Spleen (tissue), 11 donors: ENCODE results near the gene ATG10. TPM values are rescaled to one million over a fixed set of nuclear protein-coding genes. Genes with fewer than 3 reads are reported as not detected.

Experiments used
- DNase-seq: peaks from one replicate; pipeline ENCODE4 v3.0.0-alpha.2; 2020
- H3K27ac ChIP-seq, 8 donors: fragments of 200-600 bp; sonication (generic) in 7 of 8; 1 replicate in 4 of 8; 2 replicates in 4 of 8; pipeline versions ENCODE4 v1.5.0 to v1.8.0; 2016 to 2021; ENCODE audit warnings: inconsistent platforms in 4 of 8, mild to moderate bottlenecking in 4 of 8, moderate library complexity in 1 of 8
- H3K27me3 ChIP-seq, 7 donors: fragments of 200-600 bp; sonication (generic) in 6 of 7; replicated peaks in 1 of 7; 1 replicate in 4 of 7; 2 replicates in 3 of 7; pipeline versions ENCODE4 v1.5.0 to v1.8.0; 2016 to 2021; ENCODE audit warnings: inconsistent platforms in 3 of 7, mild to moderate bottlenecking in 1 of 7
- H3K36me3 ChIP-seq, 6 donors: fragments of 200-600 bp; sonication (generic) in 5 of 6; 1 replicate in 4 of 6; 2 replicates in 2 of 6; pipeline versions ENCODE4 v1.5.0 to v1.8.0; 2016 to 2021; ENCODE audit warnings: inconsistent platforms in 2 of 6
- H3K4me1 ChIP-seq, 6 donors: fragments of 200-600 bp; sonication (generic) in 5 of 6; 1 replicate in 3 of 6; 2 replicates in 3 of 6; pipeline versions ENCODE4 v1.5.0 to v1.8.0; 2016 to 2021; ENCODE audit warnings: inconsistent platforms in 3 of 6
- H3K4me3 ChIP-seq, 8 donors: fragments of 200-600 bp; sonication (generic) in 7 of 8; 1 replicate in 4 of 8; 2 replicates in 4 of 8; pipeline versions ENCODE4 v1.5.0 to v1.8.0; 2016 to 2021; ENCODE audit warnings: inconsistent platforms in 4 of 8, mild to moderate bottlenecking in 4 of 8, moderate library complexity in 2 of 8
- H3K9me3 ChIP-seq, 8 donors: fragments of 200-600 bp; sonication (generic) in 7 of 8; 1 replicate in 4 of 8; 2 replicates in 4 of 8; pipeline versions ENCODE4 v1.5.0 to v1.8.0; 2016 to 2021; ENCODE audit warnings: inconsistent platforms in 4 of 8
- POLR2A ChIP-seq, 3 donors: fragments of 450-650 bp; IDR thresholded peaks; one replicate each; pipeline ENCODE4 v1.5.1; 2017; ENCODE audit warnings: antibody characterized with exemption in 3 of 3, mild to moderate bottlenecking in 1 of 3
- POLR2AphosphoS5 ChIP-seq, 3 donors: sonication (generic); formaldehyde crosslinking; IDR thresholded peaks; one replicate each; pipeline ENCODE4 v1.5.1; 2017; ENCODE audit warnings: antibody characterized with exemption in 3 of 3
- WGBS, 5 donors: extraction: QIAGEN DNeasy Blood & Tissue Kit in 3 of 5; methylation state at CpG; one replicate each; pipeline versions ENCODE4 v1.1.5 to v1.1.7; 2013 to 2018; 5-methylcytosine and 5-hydroxymethylcytosine counted together
- intact Hi-C: fragments of 100-400 bp; cut with DNase I; formaldehyde crosslinking; loops from one replicate; pipeline ENCODE4 v1.15.0; 2023; ENCODE audit warnings: low total_unique reads
- polyA plus RNA-seq, 3 donors: library from polyadenylated mRNA; stranded (reverse); fragments of 200-250 nt; gene quantifications; one replicate each; pipeline ENCODE4 v1.2.1, GENCODE V29; 2013
- small RNA-seq, 4 donors: library from RNA; depleted of rRNA; stranded (forward); fragments of <200 nt; gene quantifications; one replicate each; pipeline ENCODE3, GENCODE V24; 2016
- total RNA-seq, 7 donors: library from RNA; depleted of rRNA in 3 of 7; stranded (reverse); fragments of >200 nt in 3 of 7; fragmentation: NEBNext Ultra II Directional in 4 of 7; extraction: Animal tissue kit (Norgen Biotek cat#: 25700) in 4 of 7; gene quantifications; one replicate each; pipeline versions ENCODE4 v1.1.0 to v1.2.1, GENCODE V29; 2016 to 2021
- TF ChIP-seq, protein P1 (sequence below), 11 experiments: fragments of 200-600 bp in 7 of 11; fragments of 450-650 bp in 4 of 11; sonication (generic) in 4 of 11; IDR thresholded peaks in 8 of 11; conservative IDR thresholded peaks in 3 of 11; 1 replicate in 7 of 11; 2 replicates in 4 of 11; pipeline versions ENCODE4 v1.4.0 to v1.8.0; 2016 to 2021; ENCODE audit warnings: antibody characterized with exemption in 11 of 11, inconsistent platforms in 4 of 11, mild to moderate bottlenecking in 1 of 11
- donor health status: healthy with polysubstance abuse.
- donor health status: DM: no; HTN: no; CAD: no; lungs with moderate emphysema.
- donor health status: DM: no; HTN: no; CAD: no.
- donor health status: Bipolar disorder and iron deficiency.
- donor health status: healthy.
- donor health status: DM: no; HTN: no; CAD: no.
- donor health status: DM: yes; HTN: yes; CAD: no.

Gene ATG10
- total and polyA plus RNA-seq, 10 donors = 1.7 to 9.1 (median 5.0) TPM

DNA sequence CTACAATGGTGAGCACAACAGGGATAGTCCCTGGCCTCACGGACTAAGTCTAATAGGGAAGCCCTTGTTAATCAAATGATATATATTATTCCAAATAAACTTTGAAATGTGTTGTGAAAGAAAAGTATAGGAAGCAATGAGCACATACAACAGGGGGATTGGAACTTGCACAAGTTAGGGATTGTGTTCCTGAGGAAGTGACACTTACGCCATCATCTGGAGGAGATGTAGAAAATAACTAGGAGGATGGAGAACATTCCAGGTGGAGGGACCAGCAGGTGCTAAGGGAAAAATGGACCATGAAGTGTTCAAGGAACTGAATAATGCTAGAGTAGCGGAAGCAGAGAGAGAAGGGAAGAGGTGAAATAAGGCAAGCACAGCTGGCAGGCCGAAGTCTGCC, 325.1 kb downstream of the ATG10 start:
- no peak overlapping the region for H3K4me3 ChIP-seq
- no peaks in the 10 kb centered on the region for H3K4me1 ChIP-seq
- WGBS, 5 donors = 84 to 97% (median 89%) methylated on average over 4 of the region's 4 CpGs
- DNase-seq = no peak
- no peaks in the 10 kb centered on the region for H3K27me3 ChIP-seq
- intact Hi-C loops = no loop called here
- no peak for TF ChIP-seq POLR2A (IDR thresholded peaks at IDR 0.05)
- TF ChIP-seq, protein P1, sequence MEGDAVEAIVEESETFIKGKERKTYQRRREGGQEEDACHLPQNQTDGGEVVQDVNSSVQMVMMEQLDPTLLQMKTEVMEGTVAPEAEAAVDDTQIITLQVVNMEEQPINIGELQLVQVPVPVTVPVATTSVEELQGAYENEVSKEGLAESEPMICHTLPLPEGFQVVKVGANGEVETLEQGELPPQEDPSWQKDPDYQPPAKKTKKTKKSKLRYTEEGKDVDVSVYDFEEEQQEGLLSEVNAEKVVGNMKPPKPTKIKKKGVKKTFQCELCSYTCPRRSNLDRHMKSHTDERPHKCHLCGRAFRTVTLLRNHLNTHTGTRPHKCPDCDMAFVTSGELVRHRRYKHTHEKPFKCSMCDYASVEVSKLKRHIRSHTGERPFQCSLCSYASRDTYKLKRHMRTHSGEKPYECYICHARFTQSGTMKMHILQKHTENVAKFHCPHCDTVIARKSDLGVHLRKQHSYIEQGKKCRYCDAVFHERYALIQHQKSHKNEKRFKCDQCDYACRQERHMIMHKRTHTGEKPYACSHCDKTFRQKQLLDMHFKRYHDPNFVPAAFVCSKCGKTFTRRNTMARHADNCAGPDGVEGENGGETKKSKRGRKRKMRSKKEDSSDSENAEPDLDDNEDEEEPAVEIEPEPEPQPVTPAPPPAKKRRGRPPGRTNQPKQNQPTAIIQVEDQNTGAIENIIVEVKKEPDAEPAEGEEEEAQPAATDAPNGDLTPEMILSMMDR (IDR thresholded peaks at IDR 0.05 in 8 of 11, conservative IDR thresholded peaks at IDR 0.05 in 3 of 11) = no peak
- no peak for TF ChIP-seq POLR2AphosphoS5 (IDR thresholded peaks at IDR 0.05)
- H3K27ac ChIP-seq = no peak overlapping the region
- peaks cover 0 to 3% (median 0%) of the 10 kb centered on the region in 8 donors for H3K9me3 ChIP-seq
- H3K36me3 ChIP-seq = no peaks in the 10 kb centered on the region

DNA sequence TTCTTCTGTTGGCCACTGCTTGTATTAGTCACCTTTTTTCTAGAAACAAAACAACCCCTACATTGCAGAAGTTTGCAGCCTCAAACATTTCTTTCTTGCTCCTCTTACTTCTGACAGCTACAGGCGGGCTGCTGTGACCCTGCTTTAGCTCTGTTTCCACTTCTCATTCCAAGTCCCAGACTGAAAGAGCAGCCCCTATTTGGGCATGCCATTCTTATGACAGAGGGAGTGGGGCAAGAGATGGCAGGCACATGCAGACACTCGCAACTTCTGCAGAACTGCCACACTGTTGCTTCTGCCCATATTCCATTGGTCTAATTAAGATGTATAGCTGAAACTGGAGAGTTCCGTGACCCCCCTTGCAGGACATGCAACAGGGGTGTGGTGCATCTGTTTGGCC, 325.9 kb downstream of the ATG10 start:
- Histone ChIP-seq H3K4me1 (no peaks in the 10 kb centered on the region), H3K4me3 (no peak overlapping the region), H3K36me3 (no peaks in the 10 kb centered on the region), H3K27ac (no peak overlapping the region), H3K27me3 (no peaks in the 10 kb centered on the region), H3K9me3 (peaks cover 0 to 3% (median 0%) of the 10 kb centered on the region in 8 donors)
- no peak for DNase-seq
- intact Hi-C loops = no loop called here
- no peak for TF ChIP-seq POLR2A (IDR thresholded peaks at IDR 0.05)
- no peak for TF ChIP-seq POLR2AphosphoS5 (IDR thresholded peaks at IDR 0.05)
- TF ChIP-seq, protein P1 (IDR thresholded peaks at IDR 0.05 in 8 of 11, conservative IDR thresholded peaks at IDR 0.05 in 3 of 11) = no peak
- WGBS, 5 donors = 59 to 85% (median 60%) methylated on average over 3 of the region's 3 CpGs

DNA sequence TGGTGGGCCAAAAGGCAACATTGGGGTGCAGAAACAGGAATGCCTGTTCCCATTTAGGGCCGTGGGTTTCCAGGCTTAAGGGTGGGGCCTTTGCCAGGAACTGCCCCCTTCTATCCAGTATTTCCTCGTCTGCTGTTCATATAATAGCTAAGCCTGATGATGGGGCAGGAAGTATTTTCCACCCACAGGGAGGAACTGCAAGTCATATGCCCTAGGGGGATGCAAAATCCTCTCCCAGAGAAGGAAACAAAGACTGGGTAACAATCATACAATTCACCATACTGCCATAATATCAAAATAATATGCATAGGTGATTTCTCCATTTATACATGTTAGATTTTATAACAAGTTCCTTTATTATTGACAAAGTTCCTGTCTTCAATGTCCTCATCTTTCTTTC, 326.8 kb downstream of the ATG10 start:
- no peak for TF ChIP-seq POLR2A (IDR thresholded peaks at IDR 0.05)
- TF ChIP-seq, protein P1 (IDR thresholded peaks at IDR 0.05 in 8 of 11, conservative IDR thresholded peaks at IDR 0.05 in 3 of 11) = no peak
- TF ChIP-seq POLR2AphosphoS5 (IDR thresholded peaks at IDR 0.05) = no peak
- Histone ChIP-seq H3K27me3 (no peaks in the 10 kb centered on the region), H3K4me3 (no peak overlapping the region), H3K9me3 (peaks cover 0 to 3% (median 0%) of the 10 kb centered on the region in 8 donors), H3K4me1 (no peaks in the 10 kb centered on the region), H3K36me3 (no peaks in the 10 kb centered on the region), H3K27ac (no peak overlapping the region)
- DNase-seq = no peak
- intact Hi-C loops = no loop called here
- 27 to 56% (median 47%) methylated on average over 2 of the region's 2 CpGs for WGBS, 5 donors

DNA sequence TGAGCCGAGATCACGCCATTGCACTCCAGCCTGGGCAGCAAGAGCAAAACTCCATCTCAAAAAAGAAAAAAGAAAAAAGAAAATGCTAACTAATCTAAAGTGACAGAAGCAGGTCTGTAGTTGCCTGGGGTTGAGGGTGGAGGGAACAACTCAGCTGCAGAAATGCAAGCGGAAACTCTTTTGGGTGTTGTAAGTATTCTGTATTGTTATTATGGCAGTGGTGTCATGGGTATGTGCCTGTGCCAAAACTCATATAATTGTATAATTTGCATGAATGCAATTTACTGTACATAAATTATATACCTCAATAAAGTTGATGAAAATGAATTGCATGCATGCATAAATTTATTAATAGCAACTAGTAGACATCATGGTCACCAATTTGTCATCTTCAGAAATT, 329.4 kb downstream of the ATG10 start:
- peaks cover 0 to 9% (median 0%) of the 10 kb centered on the region in 6 donors for H3K36me3 ChIP-seq
- intact Hi-C loops = no loop called here
- no peak overlapping the region for H3K4me3 ChIP-seq
- no peaks in the 10 kb centered on the region for H3K27me3 ChIP-seq
- no peaks in the 10 kb centered on the region for H3K4me1 ChIP-seq
- no peak for DNase-seq
- WGBS, 5 donors = 96 to 100% (median 96%) methylated on average over 3 of the region's 3 CpGs
- peaks cover 0 to 3% (median 0%) of the 10 kb centered on the region in 8 donors for H3K9me3 ChIP-seq
- H3K27ac ChIP-seq = no peak overlapping the region
- TF ChIP-seq, protein P1 (IDR thresholded peaks at IDR 0.05 in 8 of 11, conservative IDR thresholded peaks at IDR 0.05 in 3 of 11) = no peak
- TF ChIP-seq POLR2AphosphoS5 (IDR thresholded peaks at IDR 0.05) = no peak
- TF ChIP-seq POLR2A (IDR thresholded peaks at IDR 0.05) = no peak

Small RNA genes lying within 50 kb of the gene (small RNA-seq; reads per million reads assigned to genes)
- gene AC010598.1 (0 reads per million in 4 donors), gene RN7SL378P (0 reads per million in 4 donors)

Other genes with a start within 250 kb of the ATG10 start
- gene SSBP2, start 220.9 kb upstream of the ATG10 start, total RNA-seq = 10 to 100 TPM; 21.7 to 40.8 (median 34.4) TPM
- 10 to 100 TPM; 12.2 to 19.9 (median 15.1) TPM for gene SSBP2, start 220.9 kb upstream of the ATG10 start, polyA plus RNA-seq